CD4-positive, alpha-beta T cell treated with Interferon gamma for 1 hour (primary cell): ENCODE data around the gene FABP1.

Experiments
- DNase-seq: peaks from one replicate; pipeline ENCODE4 v3.0.0-alpha.2; 2020

Gene FABP1

GRCh38 chr2:88110830-88111229 lies 17.0 kb downstream of the FABP1 start:
- no peak for DNase-seq

GRCh38 chr2:88108796-88109195 lies 19.1 kb downstream of the FABP1 start:
- no peak for DNase-seq

GRCh38 chr2:88100489-88100858 lies 27.4 kb downstream of the FABP1 start:
- DNase-seq = no peak

GRCh38 chr2:88099798-88100488 lies 27.9 kb downstream of the FABP1 start:
- DNase-seq = no peak

- DNase-seq = no peak
Observed at GRCh38 chr2:88098558-88098900, 29.3 kb downstream of the FABP1 start.

GRCh38 chr2:88097891-88098557 lies 29.8 kb downstream of the FABP1 start:
- DNase-seq = no peak

GRCh38 chr2:88097192-88097591 lies 30.7 kb downstream of the FABP1 start:
- DNase-seq = no peak

GRCh38 chr2:88096708-88097107 lies 31.2 kb downstream of the FABP1 start:
- no peak for DNase-seq

- DNase-seq = no peak
Observed at GRCh38 chr2:88095022-88095421, 32.8 kb downstream of the FABP1 start.

GRCh38 chr2:88092773-88093172 lies 35.1 kb downstream of the FABP1 start:
- DNase-seq = no peak

- no peak for DNase-seq
Observed at GRCh38 chr2:88091943-88092342, 35.9 kb downstream of the FABP1 start.

- no peak for DNase-seq
Observed at GRCh38 chr2:88090446-88091283, 37.2 kb downstream of the FABP1 start.

- DNase-seq = no peak
Observed at GRCh38 chr2:88088999-88089398, 38.9 kb downstream of the FABP1 start.

- no peak for DNase-seq
Observed at GRCh38 chr2:88087763-88088162, 40.1 kb downstream of the FABP1 start.

GRCh38 chr2:88087073-88087472 lies 40.8 kb downstream of the FABP1 start:
- no peak for DNase-seq

- no peak for DNase-seq
Observed at GRCh38 chr2:88086401-88086800, 41.5 kb downstream of the FABP1 start.

GRCh38 chr2:88085602-88086001 lies 42.3 kb downstream of the FABP1 start:
- no peak for DNase-seq

- DNase-seq = no peak
Observed at GRCh38 chr2:88085099-88085498, 42.8 kb downstream of the FABP1 start.

- DNase-seq = no peak
Observed at GRCh38 chr2:88082781-88083180, 45.1 kb downstream of the FABP1 start.

GRCh38 chr2:88081924-88082608 lies 45.8 kb downstream of the FABP1 start:
- no peak for DNase-seq

GRCh38 chr2:88080545-88080944 lies 47.3 kb downstream of the FABP1 start:
- no peak for DNase-seq

GRCh38 chr2:88078643-88079172 lies 49.2 kb downstream of the FABP1 start:
- DNase-seq = no peak

- DNase-seq = no peak
Observed at GRCh38 chr2:88077080-88077479, 50.8 kb downstream of the FABP1 start.
